Loucy (cell line): ENCODE measurements around the gene CYLD.

Experiments used
- CTCF ChIP-seq: fragments of 200-600 bp; sonication (generic); conservative IDR thresholded peaks from 2 replicates; pipeline ENCODE4 v1.5.1; 2014; ENCODE audit warnings: mild to moderate bottlenecking, antibody characterized with exemption, low read length
- EZH2phosphoT487 ChIP-seq: fragments of 200-600 bp; IDR thresholded peaks from 2 replicates; pipeline ENCODE4 v1.6.1; 2018; ENCODE audit warnings: antibody characterized with exemption, mild to moderate bottlenecking, moderate library complexity, borderline replicate concordance

DNA sequence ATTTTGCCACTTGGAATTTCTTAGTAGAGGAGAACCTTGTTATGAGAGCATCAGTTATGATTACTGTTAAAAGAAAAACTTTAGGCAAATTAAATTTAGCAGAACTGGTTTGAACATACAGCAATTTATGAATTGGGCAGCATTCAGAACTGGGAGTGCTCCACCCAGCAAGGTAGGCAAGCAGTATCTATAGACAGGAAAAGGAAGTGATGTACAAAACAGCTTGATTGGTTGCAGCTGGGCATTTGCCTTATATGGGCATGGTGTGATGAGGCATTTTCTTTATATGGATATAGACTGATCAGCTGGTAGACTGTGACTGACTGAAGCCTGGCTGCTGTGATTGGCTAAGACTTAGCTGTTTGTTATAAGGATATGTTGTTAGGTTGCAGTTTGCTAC is 17.6 kb upstream of the CYLD start:
- TF ChIP-seq CTCF (no peak), EZH2phosphoT487 (no peak)
